ENCODE data around the gene RPAP3. TPM values are rescaled to one million over a fixed set of nuclear protein-coding genes. Genes with fewer than 3 reads are reported as not detected.

Gene RPAP3
- total and polyA plus RNA-seq, 2 experiments from 2014 or later = 31.4 to 69.9 TPM

GRCh38 chr12:47689215-47689614 is 16.6 kb downstream of the RPAP3 start (continued):
- TF ChIP-seq, protein P1, sequence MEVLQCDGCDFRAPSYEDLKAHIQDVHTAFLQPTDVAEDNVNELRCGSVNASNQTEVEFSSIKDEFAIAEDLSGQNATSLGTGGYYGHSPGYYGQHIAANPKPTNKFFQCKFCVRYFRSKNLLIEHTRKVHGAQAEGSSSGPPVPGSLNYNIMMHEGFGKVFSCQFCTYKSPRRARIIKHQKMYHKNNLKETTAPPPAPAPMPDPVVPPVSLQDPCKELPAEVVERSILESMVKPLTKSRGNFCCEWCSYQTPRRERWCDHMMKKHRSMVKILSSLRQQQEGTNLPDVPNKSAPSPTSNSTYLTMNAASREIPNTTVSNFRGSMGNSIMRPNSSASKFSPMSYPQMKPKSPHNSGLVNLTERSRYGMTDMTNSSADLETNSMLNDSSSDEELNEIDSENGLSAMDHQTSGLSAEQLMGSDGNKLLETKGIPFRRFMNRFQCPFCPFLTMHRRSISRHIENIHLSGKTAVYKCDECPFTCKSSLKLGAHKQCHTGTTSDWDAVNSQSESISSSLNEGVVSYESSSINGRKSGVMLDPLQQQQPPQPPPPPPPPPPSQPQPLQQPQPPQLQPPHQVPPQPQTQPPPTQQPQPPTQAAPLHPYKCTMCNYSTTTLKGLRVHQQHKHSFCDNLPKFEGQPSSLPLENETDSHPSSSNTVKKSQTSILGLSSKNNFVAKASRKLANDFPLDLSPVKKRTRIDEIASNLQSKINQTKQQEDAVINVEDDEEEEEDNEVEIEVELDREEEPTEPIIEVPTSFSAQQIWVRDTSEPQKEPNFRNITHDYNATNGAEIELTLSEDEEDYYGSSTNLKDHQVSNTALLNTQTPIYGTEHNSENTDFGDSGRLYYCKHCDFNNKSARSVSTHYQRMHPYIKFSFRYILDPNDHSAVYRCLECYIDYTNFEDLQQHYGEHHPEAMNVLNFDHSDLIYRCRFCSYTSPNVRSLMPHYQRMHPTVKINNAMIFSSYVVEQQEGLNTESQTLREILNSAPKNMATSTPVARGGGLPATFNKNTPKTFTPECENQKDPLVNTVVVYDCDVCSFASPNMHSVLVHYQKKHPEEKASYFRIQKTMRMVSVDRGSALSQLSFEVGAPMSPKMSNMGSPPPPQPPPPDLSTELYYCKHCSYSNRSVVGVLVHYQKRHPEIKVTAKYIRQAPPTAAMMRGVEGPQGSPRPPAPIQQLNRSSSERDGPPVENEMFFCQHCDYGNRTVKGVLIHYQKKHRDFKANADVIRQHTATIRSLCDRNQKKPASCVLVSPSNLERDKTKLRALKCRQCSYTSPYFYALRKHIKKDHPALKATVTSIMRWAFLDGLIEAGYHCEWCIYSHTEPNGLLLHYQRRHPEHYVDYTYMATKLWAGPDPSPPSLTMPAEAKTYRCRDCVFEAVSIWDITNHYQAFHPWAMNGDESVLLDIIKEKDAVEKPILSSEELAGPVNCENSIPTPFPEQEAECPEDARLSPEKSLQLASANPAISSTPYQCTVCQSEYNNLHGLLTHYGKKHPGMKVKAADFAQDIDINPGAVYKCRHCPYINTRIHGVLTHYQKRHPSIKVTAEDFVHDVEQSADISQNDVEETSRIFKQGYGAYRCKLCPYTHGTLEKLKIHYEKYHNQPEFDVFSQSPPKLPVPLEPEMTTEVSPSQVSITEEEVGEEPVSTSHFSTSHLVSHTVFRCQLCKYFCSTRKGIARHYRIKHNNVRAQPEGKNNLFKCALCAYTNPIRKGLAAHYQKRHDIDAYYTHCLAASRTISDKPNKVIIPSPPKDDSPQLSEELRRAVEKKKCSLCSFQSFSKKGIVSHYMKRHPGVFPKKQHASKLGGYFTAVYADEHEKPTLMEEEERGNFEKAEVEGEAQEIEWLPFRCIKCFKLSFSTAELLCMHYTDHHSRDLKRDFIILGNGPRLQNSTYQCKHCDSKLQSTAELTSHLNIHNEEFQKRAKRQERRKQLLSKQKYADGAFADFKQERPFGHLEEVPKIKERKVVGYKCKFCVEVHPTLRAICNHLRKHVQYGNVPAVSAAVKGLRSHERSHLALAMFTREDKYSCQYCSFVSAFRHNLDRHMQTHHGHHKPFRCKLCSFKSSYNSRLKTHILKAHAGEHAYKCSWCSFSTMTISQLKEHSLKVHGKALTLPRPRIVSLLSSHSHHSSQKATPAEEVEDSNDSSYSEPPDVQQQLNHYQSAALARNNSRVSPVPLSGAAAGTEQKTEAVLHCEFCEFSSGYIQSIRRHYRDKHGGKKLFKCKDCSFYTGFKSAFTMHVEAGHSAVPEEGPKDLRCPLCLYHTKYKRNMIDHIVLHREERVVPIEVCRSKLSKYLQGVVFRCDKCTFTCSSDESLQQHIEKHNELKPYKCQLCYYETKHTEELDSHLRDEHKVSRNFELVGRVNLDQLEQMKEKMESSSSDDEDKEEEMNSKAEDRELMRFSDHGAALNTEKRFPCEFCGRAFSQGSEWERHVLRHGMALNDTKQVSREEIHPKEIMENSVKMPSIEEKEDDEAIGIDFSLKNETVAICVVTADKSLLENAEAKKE (CRISPR knock-in tag; IDR thresholded peaks at IDR 0.05) = no peak

- ATAC-seq (no peak), DNase-seq (ENCODE audit: low spot score) (no peak)
- Histone ChIP-seq H3K4me1 (ENCODE audit: insufficient read depth) (0 out of 2 replicates have a peak, but pooled peaks cover 6% of the 10 kb centered on the region), H2AFZ (no peak overlapping the region), H4K20me1 (replicated peaks; ENCODE audit: insufficient read depth) (no peaks in the 10 kb centered on the region; the same call in 1 of the 2 replicates), H3K36me3 (ENCODE audit: insufficient read depth) (peaks cover 14% of the 10 kb centered on the region; the same call in 1 of the 2 replicates), H3K4me3 (no peak overlapping the region), H3K27me3 (ENCODE audit: insufficient read depth) (no peaks in the 10 kb centered on the region), H3F3A (replicated peaks; ENCODE audit: low read depth) (no peaks in the 10 kb centered on the region), H3K9me2 (ENCODE audit: insufficient read depth) (no peaks in the 10 kb centered on the region), H3K27ac (ENCODE audit: low read depth) (no peak overlapping the region), H3K79me2 (replicated peaks; ENCODE audit: insufficient read depth) (no peaks in the 10 kb centered on the region), H3K4me2 (no peak overlapping the region)
- H3K27me3 Mint-ChIP-seq (ENCODE audit: insufficient read depth, low read depth, poor library complexity) = peaks cover 2% of the 10 kb centered on the region
- no peak overlapping the region for H3K27ac Mint-ChIP-seq
- H3K4me1 Mint-ChIP-seq = peaks cover 6% of the 10 kb centered on the region; the same call in 2 of the 3 replicates
- no peak overlapping the region for H3K4me3 Mint-ChIP-seq
- peaks cover 22% of the 10 kb centered on the region for H3K36me3 Mint-ChIP-seq (ENCODE audit: low read depth)
- H3K9me3 Mint-ChIP-seq = no peaks in the 10 kb centered on the region
- TF ChIP-seq STAT1 (IDR thresholded peaks at IDR 0.05; ENCODE audit: unreplicated experiment) = no peak
- TF ChIP-seq ETS1 (IDR thresholded peaks at IDR 0.05) = no peak
- no peak for TF ChIP-seq POLR2AphosphoS5 (IDR thresholded peaks at IDR 0.05; ENCODE audit: low read depth)
- TF ChIP-seq JUNB (IDR thresholded peaks at IDR 0.05; ENCODE audit: unreplicated experiment) = no peak
- TF ChIP-seq CTCF (conservative IDR thresholded peaks at IDR 0.05; ENCODE audit: low read depth in 2 of 2) = no peak
- TF ChIP-seq, protein P1 (CRISPR knock-in tag; IDR thresholded peaks at IDR 0.05) = no peak
- TF ChIP-seq CREB1 (CRISPR knock-in tag; IDR thresholded peaks at IDR 0.05; ENCODE audit: low read depth) = no peak
Observed at GRCh38 chr12:47687636-47688035, 18.2 kb downstream of the RPAP3 start.

All from GM23338 (cell line).